ENCODE measurements around the gene EEFSEC.

EEFSEC gene

DNA sequence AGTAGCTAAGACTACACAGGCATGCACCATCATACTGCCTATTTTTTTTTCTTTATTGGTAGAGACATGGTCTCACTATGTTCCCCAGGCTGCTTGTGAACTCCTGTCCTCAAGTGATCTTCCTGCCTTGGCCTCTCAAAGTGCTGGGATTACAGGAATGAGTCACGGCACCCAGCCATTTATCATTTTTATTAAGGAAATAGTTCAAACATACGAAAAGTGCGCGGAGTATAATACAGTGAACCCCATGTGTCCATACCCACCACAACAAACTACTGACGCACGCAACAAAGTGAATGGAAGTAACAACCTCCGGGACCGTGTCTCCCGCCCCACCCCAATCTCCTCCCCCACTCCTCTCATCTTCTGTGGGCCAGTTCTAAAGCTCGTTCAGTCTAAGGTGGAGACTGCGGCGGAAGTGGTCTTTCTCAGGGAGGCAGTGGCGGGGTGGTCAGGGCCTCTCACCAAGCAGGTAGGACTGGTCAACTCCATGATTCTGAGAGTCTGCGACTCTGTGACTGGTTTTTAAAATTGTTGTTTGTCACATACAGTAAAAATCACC lies 271.3 kb downstream of the EEFSEC start:
- Histone ChIP-seq H3K27me3 (ENCODE audit: control insufficient read depth, insufficient read depth, low read length) (peaks cover 46% of the 10 kb centered on the region), H3K9ac (ENCODE audit: low read depth, low read length) (no peak overlapping the region), H3K4me1 (ENCODE audit: control insufficient read depth, insufficient read depth, low read length) (peaks cover 21% of the 10 kb centered on the region), H3K4me3 (ENCODE audit: low read depth, low read length) (no peak overlapping the region), H3K27ac (ENCODE audit: low read depth, low read length) (no peak overlapping the region), H3K9me3 (ENCODE audit: control insufficient read depth, insufficient read depth, low read length) (no peaks in the 10 kb centered on the region), H3K36me3 (ENCODE audit: control insufficient read depth, insufficient read depth, low read length) (no peaks in the 10 kb centered on the region)

DNA sequence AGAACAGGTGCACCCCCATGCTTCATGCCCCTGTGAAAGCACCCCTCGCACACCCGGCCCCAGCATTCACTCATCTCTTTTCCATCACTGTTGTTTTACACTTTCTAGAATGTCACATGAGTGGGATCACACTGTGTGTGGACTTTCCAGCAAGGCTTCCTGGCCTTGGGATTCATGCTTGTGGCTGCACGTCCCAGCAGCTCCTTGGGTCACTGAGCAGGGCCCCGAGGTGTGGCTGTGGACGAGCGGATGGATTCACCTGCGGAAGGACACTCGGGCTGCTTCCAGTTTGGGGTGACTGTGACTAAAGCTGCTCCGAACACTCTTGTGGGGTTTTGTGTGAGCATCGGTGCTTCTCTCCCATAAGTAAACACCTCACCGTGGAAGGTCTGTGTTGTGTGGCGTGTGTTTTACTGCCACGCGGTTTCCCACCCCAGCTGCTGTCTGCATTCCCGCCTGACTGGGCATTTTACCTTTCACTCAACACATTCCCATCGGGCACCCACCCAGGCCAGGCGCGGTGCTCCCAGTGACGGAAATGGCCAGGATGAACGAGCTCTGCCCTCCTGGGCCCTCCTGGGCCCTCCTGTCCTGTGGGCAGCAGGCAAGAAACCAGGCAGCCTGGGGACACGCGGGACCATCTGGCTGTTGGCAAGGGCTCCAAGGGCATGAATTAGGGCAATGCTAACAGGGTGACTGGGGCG lies 272.0 kb downstream of the EEFSEC start:
- Histone ChIP-seq H3K9me3 (ENCODE audit: control insufficient read depth, insufficient read depth, low read length) (no peaks in the 10 kb centered on the region), H3K4me3 (ENCODE audit: low read depth, low read length) (no peak overlapping the region), H3K4me1 (ENCODE audit: control insufficient read depth, insufficient read depth, low read length) (peaks cover 24% of the 10 kb centered on the region), H3K9ac (ENCODE audit: low read depth, low read length) (no peak overlapping the region), H3K27ac (ENCODE audit: low read depth, low read length) (no peak overlapping the region), H3K27me3 (ENCODE audit: control insufficient read depth, insufficient read depth, low read length) (peaks cover 53% of the 10 kb centered on the region), H3K36me3 (ENCODE audit: control insufficient read depth, insufficient read depth, low read length) (no peaks in the 10 kb centered on the region)

GRCh38 chr3:128425846-128426127 lies 272.5 kb downstream of the EEFSEC start:
- no peak overlapping the region for H3K9ac ChIP-seq (ENCODE audit: low read depth, low read length)
- no peaks in the 10 kb centered on the region for H3K9me3 ChIP-seq (ENCODE audit: control insufficient read depth, insufficient read depth, low read length)
- H3K4me3 ChIP-seq (ENCODE audit: low read depth, low read length): no peak overlapping the region
- H3K27ac ChIP-seq (ENCODE audit: low read depth, low read length): no peak overlapping the region
- peaks cover 25% of the 10 kb centered on the region for H3K4me1 ChIP-seq (ENCODE audit: control insufficient read depth, insufficient read depth, low read length)
- peaks cover 58% of the 10 kb centered on the region for H3K27me3 ChIP-seq (ENCODE audit: control insufficient read depth, insufficient read depth, low read length)
- no peaks in the 10 kb centered on the region for H3K36me3 ChIP-seq (ENCODE audit: control insufficient read depth, insufficient read depth, low read length)

GRCh38 chr3:128426128-128426921 lies 273.0 kb downstream of the EEFSEC start:
- Histone ChIP-seq H3K27ac (ENCODE audit: low read depth, low read length) (no peak overlapping the region), H3K27me3 (ENCODE audit: control insufficient read depth, insufficient read depth, low read length) (peaks cover 63% of the 10 kb centered on the region), H3K9me3 (ENCODE audit: control insufficient read depth, insufficient read depth, low read length) (no peaks in the 10 kb centered on the region), H3K4me1 (ENCODE audit: control insufficient read depth, insufficient read depth, low read length) (peaks cover 25% of the 10 kb centered on the region), H3K4me3 (ENCODE audit: low read depth, low read length) (peak overlapping the region; percentile 38; the same call in 1 of the 2 replicates), H3K9ac (ENCODE audit: low read depth, low read length) (no peak overlapping the region), H3K36me3 (ENCODE audit: control insufficient read depth, insufficient read depth, low read length) (no peaks in the 10 kb centered on the region)

- H3K4me1 ChIP-seq (ENCODE audit: control insufficient read depth, insufficient read depth, low read length): peaks cover 34% of the 10 kb centered on the region
- no peaks in the 10 kb centered on the region for H3K36me3 ChIP-seq (ENCODE audit: control insufficient read depth, insufficient read depth, low read length)
- peaks cover 73% of the 10 kb centered on the region for H3K27me3 ChIP-seq (ENCODE audit: control insufficient read depth, insufficient read depth, low read length)
- no peak overlapping the region for H3K4me3 ChIP-seq (ENCODE audit: low read depth, low read length)
- H3K27ac ChIP-seq (ENCODE audit: low read depth, low read length): no peak overlapping the region
- H3K9me3 ChIP-seq (ENCODE audit: control insufficient read depth, insufficient read depth, low read length): no peaks in the 10 kb centered on the region
- no peak overlapping the region for H3K9ac ChIP-seq (ENCODE audit: low read depth, low read length)
These were observed 274.0 kb downstream of the EEFSEC start for GRCh38 chr3:128427175-128427857.

DNA sequence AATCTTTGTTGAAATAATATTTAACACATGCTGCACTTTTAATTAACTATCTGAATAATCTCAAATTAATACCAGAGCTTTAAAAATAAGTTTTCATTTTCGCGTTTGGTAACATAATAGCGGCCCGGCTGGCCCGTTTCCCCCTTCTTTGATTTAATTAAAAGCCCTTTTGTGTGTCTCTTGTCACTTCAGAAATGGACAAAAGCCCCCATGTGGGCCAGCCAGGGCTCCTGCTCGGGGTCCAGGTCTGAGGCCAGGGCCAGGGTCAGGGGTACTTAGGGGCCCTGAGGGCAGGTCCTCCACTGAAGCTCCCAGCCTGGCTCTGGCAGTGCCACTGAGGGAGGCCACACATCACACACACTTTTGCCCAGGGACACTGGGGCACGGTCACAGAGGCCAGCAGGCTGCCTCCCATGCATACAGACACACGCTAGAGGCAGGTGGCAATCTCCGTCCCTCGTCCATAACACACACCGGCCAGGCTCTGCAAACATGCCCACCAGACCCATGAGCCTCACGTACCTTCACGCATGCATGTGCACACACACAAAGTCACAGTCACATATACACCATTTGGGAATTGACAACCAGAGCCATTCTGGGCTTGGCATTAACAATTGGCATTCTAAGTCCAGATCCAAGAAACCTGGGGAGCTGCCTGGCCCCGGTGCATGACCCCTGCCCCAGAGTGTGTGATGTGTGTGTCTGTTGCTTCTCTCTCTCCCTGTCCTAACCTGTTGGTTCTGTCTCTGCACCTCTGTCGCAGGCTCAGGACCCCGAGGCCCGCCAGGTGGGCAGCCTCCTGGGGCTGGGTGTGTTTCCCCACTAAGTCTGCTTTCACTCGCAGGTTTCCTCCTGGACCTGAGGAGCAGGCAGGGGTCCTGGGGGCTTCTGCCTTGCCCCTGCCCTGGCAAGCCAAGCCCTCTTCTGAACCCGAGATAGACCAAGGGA lies 274.9 kb downstream of the EEFSEC start:
- peaks cover 38% of the 10 kb centered on the region for H3K4me1 ChIP-seq (ENCODE audit: control insufficient read depth, insufficient read depth, low read length)
- H3K27me3 ChIP-seq (ENCODE audit: control insufficient read depth, insufficient read depth, low read length): peaks cover 78% of the 10 kb centered on the region
- no peak overlapping the region for H3K9ac ChIP-seq (ENCODE audit: low read depth, low read length)
- H3K36me3 ChIP-seq (ENCODE audit: control insufficient read depth, insufficient read depth, low read length): no peaks in the 10 kb centered on the region
- H3K9me3 ChIP-seq (ENCODE audit: control insufficient read depth, insufficient read depth, low read length): no peaks in the 10 kb centered on the region
- H3K4me3 ChIP-seq (ENCODE audit: low read depth, low read length): no peak overlapping the region
- H3K27ac ChIP-seq (ENCODE audit: low read depth, low read length): no peak overlapping the region

- no peaks in the 10 kb centered on the region for H3K9me3 ChIP-seq (ENCODE audit: control insufficient read depth, insufficient read depth, low read length)
- no peaks in the 10 kb centered on the region for H3K36me3 ChIP-seq (ENCODE audit: control insufficient read depth, insufficient read depth, low read length)
- peaks cover 89% of the 10 kb centered on the region for H3K27me3 ChIP-seq (ENCODE audit: control insufficient read depth, insufficient read depth, low read length)
- H3K4me3 ChIP-seq (ENCODE audit: low read depth, low read length): no peak overlapping the region
- peaks cover 48% of the 10 kb centered on the region for H3K4me1 ChIP-seq (ENCODE audit: control insufficient read depth, insufficient read depth, low read length)
- H3K27ac ChIP-seq (ENCODE audit: low read depth, low read length): no peak overlapping the region
- no peak overlapping the region for H3K9ac ChIP-seq (ENCODE audit: low read depth, low read length)
These were observed 276.0 kb downstream of the EEFSEC start for GRCh38 chr3:128429275-128429674.

DNA sequence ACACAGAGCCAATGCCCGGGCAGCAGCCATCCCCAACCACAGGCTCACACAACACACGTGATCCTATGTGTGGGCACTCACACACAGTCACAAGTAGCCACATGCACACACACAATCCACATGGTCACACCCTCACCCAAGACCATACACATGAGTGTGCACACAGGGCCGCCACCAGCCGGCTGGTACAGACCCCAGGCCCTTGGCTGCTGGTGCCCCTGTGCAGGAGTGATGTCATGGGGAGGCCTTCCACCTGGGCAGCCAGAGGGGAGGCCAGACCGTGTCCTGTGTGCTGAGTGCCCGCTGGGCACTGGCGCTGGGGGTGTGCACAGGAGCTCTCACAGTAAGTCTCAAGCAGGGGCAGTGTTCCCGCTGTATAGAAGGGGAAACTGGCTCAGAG lies 276.5 kb downstream of the EEFSEC start:
- Histone ChIP-seq H3K4me3 (ENCODE audit: low read depth, low read length) (no peak overlapping the region), H3K36me3 (ENCODE audit: control insufficient read depth, insufficient read depth, low read length) (no peaks in the 10 kb centered on the region), H3K9ac (ENCODE audit: low read depth, low read length) (no peak overlapping the region), H3K27me3 (ENCODE audit: control insufficient read depth, insufficient read depth, low read length) (peaks cover 93% of the 10 kb centered on the region), H3K27ac (ENCODE audit: low read depth, low read length) (no peak overlapping the region), H3K9me3 (ENCODE audit: control insufficient read depth, insufficient read depth, low read length) (no peaks in the 10 kb centered on the region), H3K4me1 (ENCODE audit: control insufficient read depth, insufficient read depth, low read length) (peaks cover 48% of the 10 kb centered on the region)

DNA sequence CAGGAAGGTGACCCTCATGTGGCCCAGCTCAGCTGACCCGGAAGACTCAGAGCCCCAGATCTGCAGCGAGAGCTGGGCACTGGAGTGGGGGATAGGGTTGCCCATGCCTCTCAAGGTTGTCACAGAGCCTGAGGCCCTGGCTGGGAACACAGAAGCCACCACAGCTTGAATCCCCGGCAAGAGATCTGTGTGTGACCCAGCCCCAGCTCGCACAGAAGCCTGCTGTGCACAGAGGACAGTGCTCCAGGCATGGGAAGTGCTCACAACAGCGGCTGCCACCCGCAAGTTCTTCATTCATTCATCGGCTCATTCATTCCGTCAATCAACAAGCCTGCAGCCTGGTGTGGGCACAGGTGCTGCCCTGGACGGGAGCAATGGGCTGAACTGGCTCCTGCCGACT lies 277.0 kb downstream of the EEFSEC start:
- Histone ChIP-seq H3K4me1 (ENCODE audit: control insufficient read depth, insufficient read depth, low read length) (peaks cover 52% of the 10 kb centered on the region), H3K27me3 (ENCODE audit: control insufficient read depth, insufficient read depth, low read length) (peaks cover 93% of the 10 kb centered on the region), H3K9ac (ENCODE audit: low read depth, low read length) (no peak overlapping the region), H3K27ac (ENCODE audit: low read depth, low read length) (no peak overlapping the region), H3K36me3 (ENCODE audit: control insufficient read depth, insufficient read depth, low read length) (no peaks in the 10 kb centered on the region), H3K4me3 (ENCODE audit: low read depth, low read length) (no peak overlapping the region), H3K9me3 (ENCODE audit: control insufficient read depth, insufficient read depth, low read length) (no peaks in the 10 kb centered on the region)

DNA sequence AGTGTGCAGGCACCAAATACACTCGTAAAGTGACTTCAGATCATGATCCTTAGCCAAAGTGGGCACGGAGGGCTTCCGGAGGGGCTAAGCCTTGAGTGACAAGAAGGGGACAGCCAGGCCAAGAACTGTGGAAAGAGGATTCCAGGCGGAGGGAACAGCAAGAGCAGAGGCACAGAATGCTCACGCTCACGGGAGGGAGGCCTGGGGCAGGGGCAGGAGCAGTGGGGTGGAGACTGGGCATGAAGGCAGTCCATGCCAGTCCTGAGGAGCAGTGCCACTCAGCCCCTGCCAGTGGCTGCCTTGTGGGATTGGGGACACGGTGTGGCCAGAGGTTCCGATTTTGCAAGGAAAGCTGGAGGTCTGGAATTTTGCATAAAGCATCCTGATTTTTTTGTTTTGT lies 277.4 kb downstream of the EEFSEC start:
- peaks cover 93% of the 10 kb centered on the region for H3K27me3 ChIP-seq (ENCODE audit: control insufficient read depth, insufficient read depth, low read length)
- peaks cover 53% of the 10 kb centered on the region for H3K4me1 ChIP-seq (ENCODE audit: control insufficient read depth, insufficient read depth, low read length)
- no peak overlapping the region for H3K9ac ChIP-seq (ENCODE audit: low read depth, low read length)
- H3K36me3 ChIP-seq (ENCODE audit: control insufficient read depth, insufficient read depth, low read length): no peaks in the 10 kb centered on the region
- no peak overlapping the region for H3K4me3 ChIP-seq (ENCODE audit: low read depth, low read length)
- H3K9me3 ChIP-seq (ENCODE audit: control insufficient read depth, insufficient read depth, low read length): no peaks in the 10 kb centered on the region
- H3K27ac ChIP-seq (ENCODE audit: low read depth, low read length): no peak overlapping the region

Data from HUES48 (cell line).